Muscle of arm (tissue), 12 donors: Measurements from ENCODE around the gene PTBP1. TPM values are rescaled to one million over a fixed set of nuclear protein-coding genes. Genes with fewer than 3 reads are reported as not detected.

Source experiments
- DNase-seq: peaks from one replicate; pipeline ENCODE4 v3.0.0-alpha.2; 2013
- polyA plus RNA-seq, 12 donors: library from polyadenylated mRNA; unstranded; fragments of 120-200 nt; gene quantifications; one replicate each; pipeline ENCODE4 v1.2.1, GENCODE V29; 2013; ENCODE audit not compliant: insufficient read length in 12 of 12

Gene PTBP1
- polyA plus RNA-seq, 12 donors = 116 to 245 (median 136) TPM; not detected in 1

DNA sequence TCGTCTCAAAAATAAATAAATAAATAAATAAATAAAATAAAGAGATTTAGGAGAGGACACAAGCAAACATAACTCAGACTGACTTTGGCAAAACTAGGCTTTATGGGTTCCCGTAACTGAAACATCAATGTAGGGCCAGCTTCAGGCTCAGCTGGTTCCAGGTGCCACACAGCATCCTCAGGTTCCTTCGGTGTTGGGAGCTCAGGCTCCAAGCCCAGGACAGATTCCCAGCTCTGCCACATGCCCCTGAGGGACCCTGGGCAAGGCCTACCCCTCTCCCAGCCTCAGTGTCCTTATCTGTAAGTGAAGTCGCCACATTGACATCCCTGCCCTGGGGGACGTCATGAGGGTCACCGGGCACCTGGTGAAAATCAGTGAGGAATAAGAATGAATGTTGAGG, 27.6 kb upstream of the PTBP1 start:
- DNase-seq = no peak

DNA sequence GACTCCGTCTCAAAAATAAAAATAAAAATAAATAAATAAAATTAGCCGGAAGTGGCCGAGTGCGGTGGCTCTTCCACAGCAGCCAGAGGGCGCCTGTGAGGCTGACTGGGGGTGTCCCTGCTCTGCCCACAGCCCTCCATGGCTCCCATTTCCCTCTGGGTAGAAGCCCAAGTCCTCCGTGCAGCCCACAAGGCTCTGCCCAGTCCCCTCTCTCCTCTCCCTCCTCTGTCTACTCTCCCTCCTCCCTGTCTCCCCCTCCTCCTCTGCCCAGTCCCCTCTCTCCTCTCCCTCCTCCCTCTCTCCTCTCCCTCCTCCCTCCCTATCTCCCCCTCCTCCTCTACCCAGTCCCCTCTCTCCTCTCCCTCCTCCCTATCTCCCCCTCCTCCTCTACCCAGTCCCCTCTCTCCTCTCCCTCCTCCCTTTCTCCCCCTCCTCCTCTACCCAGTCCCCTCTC, 25.9 kb upstream of the PTBP1 start:
- no peak for DNase-seq

DNA sequence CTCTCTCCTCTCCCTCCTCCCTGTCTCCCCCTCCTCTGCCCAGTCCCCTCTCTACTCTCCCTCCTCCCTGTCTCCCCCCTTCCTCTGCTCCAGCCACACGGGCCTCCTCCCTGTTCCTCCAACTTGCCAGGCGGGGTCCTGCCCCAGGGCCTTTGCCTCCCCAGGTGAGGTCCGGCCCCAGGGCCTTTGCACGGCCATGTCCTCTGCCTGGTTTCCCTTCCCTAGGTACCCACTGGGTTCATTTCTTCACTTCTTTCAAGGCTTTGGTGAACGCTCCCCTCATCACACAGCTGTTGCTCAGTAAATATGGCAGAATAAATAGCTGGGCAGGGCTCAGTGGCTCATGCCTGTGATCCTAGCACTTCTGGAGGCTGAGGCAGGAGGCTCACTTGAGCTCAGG, 25.2 kb upstream of the PTBP1 start:
- DNase-seq = no peak

DNA sequence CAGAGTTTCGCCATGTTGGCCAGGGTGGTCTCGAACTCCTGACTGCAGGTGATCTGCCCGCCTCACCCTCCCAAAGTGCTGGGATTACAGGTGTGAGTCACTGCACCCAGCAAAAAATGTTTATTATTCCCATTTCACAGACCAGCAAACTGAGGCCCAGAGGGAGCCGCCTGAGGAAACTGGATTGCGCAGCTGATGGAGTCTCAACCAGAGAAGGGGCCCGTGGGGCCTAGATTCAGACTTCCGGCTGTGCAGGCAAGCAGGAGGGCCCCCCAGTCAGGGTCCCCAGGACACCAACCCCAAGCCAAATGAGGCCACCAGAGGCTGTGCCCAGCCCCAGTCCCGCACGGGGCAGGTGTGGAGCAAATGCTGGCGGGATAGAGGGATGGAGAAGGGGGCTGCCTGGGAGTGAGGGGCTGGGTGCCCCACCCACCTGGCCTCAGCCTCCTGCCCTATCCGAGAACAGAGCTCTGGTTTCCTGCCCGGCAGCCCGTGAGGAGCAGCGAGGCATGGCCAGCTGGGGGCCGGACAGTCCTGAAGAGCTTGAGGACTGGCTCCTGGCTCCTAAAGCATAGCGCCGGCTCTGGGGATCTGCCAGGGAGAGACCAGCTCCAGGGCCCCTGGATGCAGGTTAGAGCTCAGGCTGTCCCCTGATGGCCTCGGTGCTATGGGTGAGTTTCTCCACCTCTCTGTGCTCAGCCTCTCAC, 24.4 kb upstream of the PTBP1 start:
- DNase-seq = no peak

DNA sequence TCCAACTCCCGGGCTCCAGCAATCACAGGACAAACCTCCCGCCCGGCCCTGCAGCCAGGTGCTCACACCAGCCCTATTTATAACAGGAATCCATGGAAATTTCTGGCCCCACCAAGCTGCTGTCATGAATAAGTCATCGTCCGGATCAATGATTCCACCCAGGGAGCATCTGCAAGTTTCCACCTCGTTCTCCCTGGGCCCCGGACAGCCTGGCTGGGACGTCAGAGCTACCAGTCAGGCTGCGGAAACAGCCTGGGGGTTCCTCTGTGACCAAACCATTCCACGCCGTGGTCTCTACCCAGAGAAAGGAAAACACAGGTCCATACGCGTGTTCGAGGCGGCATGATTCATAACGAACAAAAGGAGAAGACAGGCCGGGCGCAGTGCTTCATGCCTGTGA, 20.7 kb upstream of the PTBP1 start:
- no peak for DNase-seq

DNA sequence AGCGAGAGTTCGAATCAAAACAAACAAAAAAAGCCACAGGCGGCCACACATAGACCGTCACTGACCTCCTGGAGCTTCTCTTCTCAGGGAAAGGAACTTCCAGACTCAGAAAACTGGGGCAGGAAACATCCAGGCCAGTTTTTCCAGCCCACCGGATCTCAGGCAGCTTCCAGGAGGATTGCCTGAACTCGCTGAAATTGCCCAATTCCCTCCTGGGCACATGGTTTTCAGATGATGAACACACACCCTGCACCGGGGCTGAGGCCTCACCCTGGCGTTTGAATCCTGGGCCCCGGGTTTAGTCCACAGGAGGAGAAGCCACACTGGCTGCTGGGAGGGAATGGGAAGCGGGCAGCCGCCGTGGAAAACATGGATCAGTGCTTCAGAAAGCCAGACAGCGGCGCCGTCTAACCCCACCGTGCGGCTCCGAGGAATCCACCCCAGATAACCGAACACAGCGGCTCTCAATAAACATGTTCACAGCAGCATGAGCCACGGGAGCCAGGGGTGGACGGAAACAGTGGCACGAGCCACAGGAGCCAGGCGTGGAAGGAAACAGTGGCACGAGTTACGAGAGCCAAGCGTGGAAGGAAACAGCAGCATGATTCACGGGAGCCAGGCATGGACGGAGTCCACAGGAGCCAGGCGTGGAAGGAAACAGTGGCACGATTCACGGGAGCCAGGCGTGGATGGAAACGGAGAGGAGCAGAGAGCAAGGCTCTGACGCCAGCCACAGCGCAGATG, 18.2 kb upstream of the PTBP1 start:
- DNase-seq = no peak

DNA sequence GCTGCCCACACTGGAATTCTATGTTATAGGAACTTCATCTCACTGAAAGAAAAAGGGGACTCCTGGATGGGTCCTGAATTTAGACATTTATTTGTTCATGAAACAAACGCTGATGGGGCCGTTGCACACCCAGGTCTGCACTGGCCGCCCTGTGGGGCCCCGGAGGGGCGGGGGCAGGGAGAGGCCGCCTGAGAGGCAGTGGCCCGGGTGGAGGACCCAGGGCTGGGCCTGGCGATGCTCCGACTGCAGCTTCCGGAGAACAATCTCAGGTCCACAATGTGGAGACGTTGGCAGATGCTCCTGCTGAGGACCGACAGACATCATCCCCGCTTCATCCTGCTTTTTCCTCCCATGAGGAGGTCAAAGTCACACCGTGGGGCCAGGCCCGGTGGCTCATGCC, 16.3 kb upstream of the PTBP1 start:
- no peak for DNase-seq

DNA sequence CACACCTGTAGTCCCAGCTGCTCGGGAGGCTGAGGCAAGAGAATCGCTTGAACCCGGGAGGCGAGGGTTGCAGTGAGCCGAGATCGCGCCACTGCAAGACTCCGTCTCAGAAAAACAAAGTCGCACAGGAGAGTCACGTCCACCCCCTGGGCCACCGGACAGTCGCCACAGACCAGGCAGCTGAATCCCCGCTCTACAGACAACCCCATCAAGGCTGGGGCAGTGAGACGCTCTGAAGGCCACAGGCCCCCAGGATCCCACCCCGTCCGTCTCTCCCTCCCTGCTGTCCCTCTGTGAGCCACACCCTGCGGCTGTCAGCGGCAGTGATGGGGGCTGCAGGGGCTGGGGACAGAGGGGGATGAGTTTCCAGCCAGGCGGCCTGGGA, 15.5 kb upstream of the PTBP1 start:
- DNase-seq = no peak

DNA sequence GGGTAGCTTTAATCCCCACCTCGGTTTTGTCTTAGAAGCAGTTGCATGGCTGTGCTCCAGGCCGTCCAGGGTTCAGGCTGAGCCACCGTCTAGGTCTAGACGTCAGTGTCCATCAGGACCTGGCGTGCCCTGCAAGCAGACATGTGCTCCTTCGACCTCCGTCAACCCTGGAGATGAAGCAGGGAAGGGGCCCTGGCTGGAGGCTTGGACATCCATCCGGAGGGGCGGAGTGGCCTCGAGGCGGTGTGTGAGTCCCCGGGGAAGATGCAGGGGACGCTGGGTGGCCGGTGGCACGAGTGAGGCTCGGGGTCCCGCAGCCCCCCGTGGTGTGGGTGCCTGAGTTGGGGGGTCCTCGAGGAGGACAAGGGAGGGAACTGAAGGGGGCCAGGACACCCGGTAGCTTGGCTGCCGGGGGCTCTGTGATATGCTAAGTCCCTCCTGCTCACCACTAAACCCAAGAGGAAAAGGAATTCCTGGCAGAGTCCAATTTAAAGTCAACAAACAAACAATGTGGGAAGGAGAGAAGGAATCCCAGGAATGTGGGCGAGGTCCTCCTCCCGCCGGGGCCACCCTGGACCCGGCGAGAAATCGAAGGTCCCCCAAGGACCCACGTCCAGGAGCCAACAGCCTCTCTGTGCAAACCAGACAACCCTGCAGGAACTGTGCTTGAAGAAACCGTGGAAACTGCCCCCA, 14.9 kb upstream of the PTBP1 start:
- no peak for DNase-seq

DNA sequence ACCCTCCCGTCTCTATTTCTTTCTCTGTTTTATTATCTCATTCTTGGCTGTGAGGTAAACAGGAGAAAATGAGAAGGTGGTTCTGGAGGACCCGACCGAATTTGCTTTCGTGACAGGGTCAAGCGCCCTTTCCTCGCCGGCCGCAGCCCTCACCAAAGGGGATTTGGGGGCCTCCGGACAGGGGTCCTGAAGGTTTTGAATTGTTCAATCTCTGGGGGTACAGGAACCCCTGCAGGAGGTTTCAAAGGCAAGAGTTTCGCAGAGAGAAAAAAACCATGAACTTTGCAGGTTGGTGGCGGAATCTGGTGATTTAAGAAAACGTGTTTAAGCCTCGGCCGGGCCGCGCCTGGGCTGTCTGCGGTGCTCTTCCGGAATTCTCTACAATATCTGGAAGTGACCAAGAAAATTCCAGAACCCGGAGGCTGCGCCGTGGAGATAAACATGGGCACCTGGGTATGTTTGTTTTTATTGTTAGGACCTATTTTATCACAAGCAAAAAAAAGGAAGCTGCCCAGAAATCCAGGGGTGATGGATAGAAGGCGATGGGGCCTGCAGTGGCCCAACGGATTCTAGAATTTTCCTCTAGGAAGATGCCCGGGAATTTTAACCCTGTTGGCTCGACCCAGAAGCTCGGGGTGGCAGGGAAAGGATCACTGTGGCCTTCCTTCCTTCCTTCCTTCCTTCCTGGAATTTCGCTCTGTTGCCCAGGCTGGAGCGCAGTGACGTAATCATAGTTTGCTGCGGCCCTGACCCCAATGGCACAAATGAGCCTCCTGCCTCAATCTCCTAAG, 14.2 kb upstream of the PTBP1 start:
- no peak for DNase-seq

DNA sequence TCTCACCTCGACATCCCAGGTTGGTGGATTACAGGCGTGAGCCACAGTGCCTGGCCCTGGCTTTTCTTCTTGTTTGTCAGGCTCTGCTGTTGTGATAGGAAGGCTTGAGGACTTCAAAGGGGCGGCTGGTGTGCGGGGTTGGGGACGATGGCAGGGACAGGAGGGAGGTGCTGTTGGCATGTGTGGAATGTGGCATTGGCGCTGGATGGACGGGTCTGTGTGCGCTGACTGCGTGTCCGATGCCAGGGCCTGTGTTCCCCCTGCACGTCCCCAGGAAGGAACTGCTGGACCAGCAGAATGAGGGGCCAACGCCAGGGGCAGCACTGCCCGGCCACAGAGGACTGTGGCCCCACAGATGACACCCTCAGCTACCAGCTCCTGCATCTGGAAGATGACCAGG, 12.7 kb upstream of the PTBP1 start:
- no peak for DNase-seq

DNA sequence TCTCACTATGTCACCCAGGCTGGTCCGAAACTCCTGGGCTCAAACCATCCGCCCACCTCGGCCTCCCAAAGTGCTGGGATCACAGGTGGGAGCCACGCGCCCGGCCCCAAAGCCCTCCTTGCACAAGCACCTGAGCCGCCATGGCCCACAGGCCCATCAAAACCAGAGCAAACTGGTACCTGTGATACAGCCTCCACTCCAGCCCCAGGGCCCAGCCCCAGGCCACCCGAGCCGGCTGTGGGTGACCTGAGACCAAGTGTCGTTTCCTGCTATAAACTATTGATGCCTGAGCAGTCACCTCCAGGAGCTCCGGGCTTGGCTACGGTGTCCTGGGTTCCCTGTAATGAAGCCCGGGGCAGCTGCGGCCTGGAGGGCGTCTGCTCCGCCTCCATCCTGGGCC, 9.7 kb upstream of the PTBP1 start:
- no peak for DNase-seq

DNA sequence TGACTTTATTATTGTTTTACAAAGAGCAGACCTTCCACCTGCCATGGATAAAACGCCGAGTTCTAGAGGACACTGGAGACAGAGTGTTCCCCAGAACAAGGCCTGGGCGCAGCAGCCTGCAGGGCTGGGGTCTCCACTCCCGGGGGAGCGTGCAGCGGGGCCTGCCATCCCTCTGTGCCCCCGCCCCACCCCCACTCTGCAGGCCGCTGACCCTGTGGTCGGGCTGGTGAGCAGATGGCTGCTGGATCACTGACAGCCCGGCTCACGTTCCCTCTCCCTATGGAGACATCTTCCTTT, 8.6 kb upstream of the PTBP1 start:
- no peak for DNase-seq

DNA sequence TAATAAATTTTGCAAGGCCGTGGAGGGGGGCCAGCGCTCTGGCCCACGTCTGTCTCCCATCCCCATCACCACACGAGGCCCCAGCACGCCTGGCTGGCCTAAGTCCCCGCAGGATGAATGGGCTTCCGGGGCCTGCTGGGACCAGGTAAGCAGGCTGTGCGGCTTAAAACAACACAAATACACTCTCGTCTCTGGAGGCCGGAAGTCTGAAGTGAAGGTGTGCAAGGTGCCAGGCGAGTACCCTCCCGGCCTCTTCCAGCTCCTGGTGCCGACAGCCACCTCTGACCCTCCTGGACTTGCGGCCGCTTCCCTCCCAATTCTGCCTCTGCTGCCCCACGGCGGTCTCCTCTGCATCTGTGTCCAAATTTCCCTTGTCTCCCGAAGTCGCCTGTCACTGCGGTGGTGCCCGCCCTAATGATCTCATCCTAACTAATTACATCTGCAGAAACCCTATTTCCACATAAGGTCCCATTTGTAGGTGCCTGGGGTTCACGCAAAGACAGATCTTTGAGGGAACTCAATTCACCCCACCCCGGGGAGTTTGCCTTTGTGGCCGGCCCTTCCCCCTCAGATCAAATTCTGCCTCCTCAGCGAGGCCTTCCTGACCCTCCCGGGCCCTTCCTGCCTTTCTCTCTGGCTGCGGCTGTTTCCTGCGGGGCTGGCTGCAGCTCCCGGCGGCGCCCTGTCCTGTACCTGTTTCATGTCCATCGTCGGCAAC, 8.1 kb upstream of the PTBP1 start:
- no peak for DNase-seq

DNA sequence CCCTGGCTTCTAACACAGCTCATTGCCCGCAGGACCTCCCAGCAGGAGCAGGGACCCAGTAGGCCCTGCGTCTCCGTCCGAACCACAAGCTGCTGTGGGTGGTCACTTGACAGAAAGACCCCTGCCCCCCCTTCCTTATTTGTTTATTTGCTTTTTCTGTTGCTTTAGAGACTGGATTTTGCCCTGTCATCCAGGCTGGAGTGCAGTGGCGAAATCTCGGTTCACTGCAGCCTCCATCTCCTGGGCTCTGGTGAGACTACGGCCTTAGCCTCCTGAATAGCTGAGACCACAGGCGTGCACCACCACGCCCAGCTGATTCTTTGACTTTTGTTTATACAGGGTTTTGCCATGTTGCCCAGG, 7.6 kb upstream of the PTBP1 start:
- DNase-seq = no peak

DNA sequence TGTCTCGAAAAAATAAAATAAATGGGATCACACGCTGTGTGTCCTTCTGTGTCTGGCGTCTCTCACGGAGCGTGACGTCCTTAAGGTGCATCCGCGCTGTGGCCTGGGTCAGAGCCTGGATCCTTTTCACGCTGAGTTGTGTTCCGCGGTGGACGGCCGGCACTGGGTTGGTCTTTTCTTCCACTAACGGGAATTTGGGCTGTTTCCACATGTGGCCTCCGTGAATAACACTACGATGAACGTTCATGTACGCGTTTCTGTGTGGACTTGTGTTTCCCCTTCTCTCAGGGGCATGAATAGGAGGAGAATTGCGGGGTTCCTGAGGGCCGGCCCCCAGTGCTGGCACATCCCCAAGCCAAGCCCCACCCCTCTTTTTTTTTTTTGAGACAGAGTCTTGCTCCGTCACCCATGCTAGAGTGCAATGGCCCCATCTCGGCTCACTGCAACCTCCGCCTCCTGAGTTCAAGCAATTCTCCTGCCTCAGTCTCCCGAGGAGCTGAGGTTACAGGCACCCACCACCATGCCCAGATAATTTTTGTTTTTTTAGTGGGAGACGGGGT, 6.2 kb upstream of the PTBP1 start:
- no peak for DNase-seq

DNA sequence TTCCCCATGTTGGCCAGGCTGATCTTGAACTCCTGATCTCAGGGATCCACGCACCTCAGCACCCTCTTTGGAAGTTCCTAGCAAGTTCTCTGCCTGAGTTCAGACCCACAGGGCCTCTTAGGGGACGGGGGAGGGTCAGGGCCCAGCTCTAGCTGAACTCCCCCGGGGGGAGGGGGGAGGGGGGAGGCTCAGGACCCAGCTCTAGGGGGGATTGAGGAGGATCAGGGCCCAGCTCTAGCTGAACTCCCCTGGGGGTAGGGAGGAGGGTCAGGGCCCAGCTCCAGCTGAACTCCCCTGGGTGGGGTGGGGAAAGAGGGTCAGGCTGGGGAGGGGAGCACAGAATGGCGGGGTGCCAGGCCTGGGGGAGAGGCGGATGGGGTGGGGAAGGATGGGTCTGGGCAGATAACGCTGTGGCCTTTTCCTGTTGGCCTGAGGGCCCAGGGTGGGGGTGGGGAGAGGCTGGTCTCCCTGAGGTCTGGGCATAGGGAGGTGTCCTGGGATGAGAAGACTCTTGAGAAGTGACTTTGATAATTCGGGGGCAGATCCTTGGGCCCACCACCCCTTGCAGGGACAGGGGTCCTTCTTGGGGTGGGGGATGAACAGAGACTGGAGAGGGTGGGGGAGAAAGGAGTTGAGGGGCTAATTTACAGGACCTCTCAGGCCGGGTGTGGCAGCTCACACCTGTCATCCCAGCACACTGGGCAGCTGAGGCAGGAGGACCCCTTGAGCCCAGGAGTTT, 5.5 kb upstream of the PTBP1 start:
- no peak for DNase-seq

DNA sequence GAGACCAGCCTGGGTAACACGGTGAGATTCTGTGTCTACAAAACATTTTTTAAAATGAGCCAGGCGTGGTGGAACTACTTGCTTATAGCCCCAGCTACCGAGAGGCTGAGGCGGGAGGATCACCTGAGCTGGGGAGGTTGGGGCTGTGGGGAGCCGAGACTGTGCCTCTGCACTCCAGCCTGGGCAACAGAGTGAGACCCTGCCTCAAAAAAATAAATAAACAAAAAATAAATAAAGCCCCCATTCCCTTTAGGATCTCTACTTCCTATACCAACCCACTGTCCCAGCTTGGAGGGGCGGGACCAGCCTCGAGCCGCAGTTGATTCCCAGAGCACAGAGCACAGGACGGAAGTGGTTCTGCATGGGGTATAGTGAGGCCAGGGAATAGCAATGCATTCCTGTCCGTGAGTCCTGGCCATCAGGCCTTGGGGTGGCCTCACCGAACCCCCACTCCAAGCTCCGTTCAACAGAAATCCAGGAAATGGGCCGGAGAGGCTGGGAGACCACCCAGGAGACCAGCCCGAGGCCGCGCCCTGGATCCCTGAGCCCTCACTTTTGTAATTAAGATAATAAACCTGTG, 4.9 kb upstream of the PTBP1 start:
- DNase-seq = no peak

DNA sequence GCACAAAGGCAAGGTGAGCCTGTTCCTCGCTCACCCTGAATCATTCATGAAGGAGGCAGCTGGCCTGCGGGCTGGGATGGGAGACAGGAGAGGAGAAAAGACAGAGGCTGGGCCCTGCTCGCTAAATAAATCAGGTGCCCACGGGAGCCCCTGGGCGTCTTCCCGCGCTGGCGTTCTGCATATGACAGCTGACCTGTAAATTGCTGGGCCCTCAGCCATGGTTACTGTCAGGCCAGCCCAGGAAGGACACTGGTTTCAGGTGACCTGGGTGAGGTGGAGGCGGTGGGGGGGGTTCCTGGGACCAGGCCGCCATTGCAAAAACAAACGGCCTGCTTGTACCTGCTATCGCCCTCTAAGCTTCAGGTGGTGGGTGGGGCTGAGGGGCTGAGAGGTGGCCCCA, 3.4 kb upstream of the PTBP1 start:
- DNase-seq = no peak

DNA sequence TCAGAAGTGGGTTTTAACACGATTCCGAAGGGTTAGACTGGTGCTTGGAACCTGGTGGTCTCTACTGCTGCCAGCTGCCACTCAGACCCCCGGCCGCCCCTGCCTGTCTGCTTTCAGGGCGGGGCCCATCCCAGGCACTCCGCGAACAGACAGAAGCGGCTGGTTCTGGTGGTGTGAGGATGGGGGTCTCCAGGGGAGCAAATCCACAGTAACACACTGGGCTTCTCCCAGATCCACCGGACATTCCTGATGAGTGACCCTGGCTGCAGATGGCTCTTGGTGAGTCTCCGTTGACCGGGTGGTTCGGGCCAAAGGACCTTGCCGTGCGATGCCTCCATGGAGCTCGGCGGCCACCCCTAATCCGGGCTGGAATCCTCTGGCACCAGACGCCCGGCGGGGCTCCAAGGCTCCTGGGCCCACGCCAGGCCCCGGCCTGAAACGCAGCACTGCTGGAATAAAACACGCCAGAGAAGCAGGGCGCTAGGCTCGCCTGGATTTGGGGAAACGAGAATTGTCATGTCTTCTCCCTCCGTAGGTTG, 2.1 kb upstream of the PTBP1 start:
- no peak for DNase-seq
